Adipose tissue (tissue), 3 donors: ENCODE measurements around the gene PCSK1N. TPM values are rescaled to one million over a fixed set of nuclear protein-coding genes. Genes with fewer than 3 reads are reported as not detected.
"Not testable (repeated sequence)": the region's sequence is repeated elsewhere in the genome, so short reads cannot be mapped to it uniquely, and the experiment has no call there.

Source experiments
- H3K27ac ChIP-seq: one replicate; pipeline ENCODE4 v1.5.1; 2013; ENCODE audit warnings: low read depth, low read length
- WGBS, 3 donors: extraction: QIAGEN DNeasy Blood & Tissue Kit; methylation state at CpG; one replicate each; pipeline ENCODE4 v1.1.7; 2013; 5-methylcytosine and 5-hydroxymethylcytosine counted together
- polyA plus RNA-seq, 3 donors: library from polyadenylated mRNA; stranded (reverse); fragments of 200-250 nt; gene quantifications; one replicate each; pipeline ENCODE4 v1.2.3, GENCODE V29; 2013
- donor health status: healthy with polysubstance abuse.
- donor health status: Bipolar disorder and iron deficiency.
- donor health status: healthy.

The PCSK1N gene
- polyA plus RNA-seq, 3 donors: 1.8 to 53.2 TPM; not detected in 1

- WGBS, 3 donors: 33 to 56% (median 53%) methylated on average over 18 to 70 of the region's 73 CpGs
- H3K27ac ChIP-seq: no peak overlapping the region
Observed at GRCh38 chrX:48826876-48827653, 8.3 kb downstream of the PCSK1N start.

GRCh38 chrX:48826135-48826875 lies 9.1 kb downstream of the PCSK1N start, which contains the start of gene ERAS:
TSS of gene ERAS (plus strand) at chrX:48826513. CDS start at chrX:48829124, 2,611 bp downstream.
- 44 to 58% (median 55%) methylated on average over 27 to 67 of the region's 67 CpGs for WGBS, 3 donors
- no peak within 1 kb of the TSS for H3K27ac ChIP-seq

- WGBS, 3 donors: 87 to 100% (median 96%) methylated on average over 8 of the region's 8 CpGs
- H3K27ac ChIP-seq: no peak overlapping the region
Observed at GRCh38 chrX:48824066-48824465, 11.3 kb downstream of the PCSK1N start.

- H3K27ac ChIP-seq: no peak overlapping the region
- WGBS, 3 donors: 85 to 92% (median 87%) methylated on average over 6 of the region's 6 CpGs
Observed at GRCh38 chrX:48823053-48823452, 12.4 kb downstream of the PCSK1N start.

GRCh38 chrX:48819394-48819793 lies 16.0 kb downstream of the PCSK1N start:
- H3K27ac ChIP-seq: not testable (repeated sequence)
- 75 to 91% (median 88%) methylated on average over 9 of the region's 9 CpGs for WGBS, 3 donors

GRCh38 chrX:48818866-48819265 lies 16.5 kb downstream of the PCSK1N start:
- no peak overlapping the region for H3K27ac ChIP-seq
- 82 to 98% (median 96%) methylated on average over 4 of the region's 4 CpGs for WGBS, 3 donors

- WGBS, 3 donors: 92 to 98% (median 94%) methylated on average over 15 to 16 of the region's 16 CpGs
Observed at GRCh38 chrX:48818098-48818497, 17.3 kb downstream of the PCSK1N start.

GRCh38 chrX:48816014-48816810 lies 19.2 kb downstream of the PCSK1N start:
- WGBS, 3 donors: 91 to 96% (median 94%) methylated on average over 11 to 18 of the region's 18 CpGs
- no peak overlapping the region for H3K27ac ChIP-seq

More at GRCh38 chrX:48818098-48818497, 17.3 kb downstream of the PCSK1N start:
- no peak overlapping the region for H3K27ac ChIP-seq

- 86 to 94% (median 86%) methylated on average over 7 to 8 of the region's 8 CpGs for WGBS, 3 donors
Observed at GRCh38 chrX:48815266-48815665, 20.1 kb downstream of the PCSK1N start.

GRCh38 chrX:48814722-48815121 lies 20.7 kb downstream of the PCSK1N start:
- no peak overlapping the region for H3K27ac ChIP-seq
- WGBS, 3 donors: 83 to 98% (median 94%) methylated on average over 5 to 8 of the region's 8 CpGs

More at GRCh38 chrX:48815266-48815665, 20.1 kb downstream of the PCSK1N start:
- H3K27ac ChIP-seq: no peak overlapping the region

GRCh38 chrX:48813644-48814043 lies 21.8 kb downstream of the PCSK1N start:
- H3K27ac ChIP-seq: no peak overlapping the region
- 88 to 94% (median 89%) methylated on average over 8 of the region's 8 CpGs for WGBS, 3 donors

- 71 to 91% (median 75%) methylated on average over 4 of the region's 4 CpGs for WGBS, 3 donors
Observed at GRCh38 chrX:48806081-48806480, 29.3 kb downstream of the PCSK1N start.

GRCh38 chrX:48802905-48803200 lies 32.6 kb downstream of the PCSK1N start:
- WGBS, 3 donors: 27 to 53% (median 47%) methylated on average over 4 of the region's 4 CpGs
- no peak overlapping the region for H3K27ac ChIP-seq

More at GRCh38 chrX:48806081-48806480, 29.3 kb downstream of the PCSK1N start:
- no peak overlapping the region for H3K27ac ChIP-seq

- H3K27ac ChIP-seq: peak overlapping the region; percentile 92
- WGBS, 3 donors: 4 to 41% (median 6%) methylated on average over 30 to 40 of the region's 40 CpGs
Observed at GRCh38 chrX:48802089-48802904, 33.1 kb downstream of the PCSK1N start.

GRCh38 chrX:48801280-48802088 lies 33.9 kb downstream of the PCSK1N start, which contains the start of gene HDAC6:
TSS of gene HDAC6 (plus strand) at chrX:48802067. CDS start at chrX:48802693, 626 bp downstream.
- WGBS, 3 donors: 0 to 32% (median 0%) methylated on average over 72 to 89 of the region's 89 CpGs
- H3K27ac ChIP-seq: peak within 1 kb of the TSS; percentile 92

- H3K27ac ChIP-seq: no peak overlapping the region
- 22 to 46% (median 27%) methylated on average over 14 to 17 of the region's 17 CpGs for WGBS, 3 donors
Observed at GRCh38 chrX:48800574-48801279, 34.7 kb downstream of the PCSK1N start.
